NCI-H146 treated with DMSO at 0.1 percent for 48 hours (cell line): ENCODE data around the gene SLC2A8.

Source experiments
- DNase-seq: peaks from one replicate; lab custom pipeline; 2025; ENCODE audit not compliant: unreplicated experiment; lab: John Stamatoyannopoulos, UW

Gene SLC2A8

GRCh38 chr9:127455324-127455992 is 58.5 kb downstream of the SLC2A8 start:
- DNase-seq: no peak

- DNase-seq: no peak
Measured at GRCh38 chr9:127457191-127457878, 60.4 kb downstream of the SLC2A8 start.
